ENCODE data around the gene PMS2. TPM values are rescaled to one million over a fixed set of nuclear protein-coding genes. Genes with fewer than 3 reads are reported as not detected.

Gene PMS2
- total RNA-seq, 3 donors from 2014 or later (not counting 1 experiment from before 2014, with no cell fraction given) = 13.2 to 17.3 (median 15.6) TPM

GRCh38 chr7:6016653-6016966 lies 7.8 kb upstream of the PMS2 start:
- no peaks in the 10 kb centered on the region for H3K4me1 Mint-ChIP-seq
- Histone ChIP-seq H3K27ac (ENCODE audit: low read length) (no peak overlapping the region), H3K4me1 (ENCODE audit: control insufficient read depth, insufficient read depth, low read length) (no peaks in the 10 kb centered on the region), H3K36me3 (ENCODE audit: control insufficient read depth, insufficient read depth, low read length) (peaks cover 39% of the 10 kb centered on the region), H3K27me3 (ENCODE audit: control insufficient read depth, insufficient read depth, low read length) (no peaks in the 10 kb centered on the region), H3K9me3 (ENCODE audit: control insufficient read depth, insufficient read depth, low read length) (no peaks in the 10 kb centered on the region), H3K4me3 (ENCODE audit: low read length) (no peak overlapping the region)
- no peak overlapping the region for H3K4me3 Mint-ChIP-seq
- ATAC-seq = no peak
- no peaks in the 10 kb centered on the region for H3K36me3 Mint-ChIP-seq
- H3K27ac Mint-ChIP-seq = no peak overlapping the region
- 96% methylated on average over 8 of the region's 8 CpGs for WGBS (ENCODE audit: insufficient coverage)
- no peaks in the 10 kb centered on the region for H3K9me3 Mint-ChIP-seq
- intact Hi-C loops (cut with micrococcal nuclease) = no loop called here
- no peak for DNase-seq
- H3K27me3 Mint-ChIP-seq (ENCODE audit: low read depth in 2 of 2) = no peaks in the 10 kb centered on the region
- TF ChIP-seq CTCF (IDR thresholded peaks at IDR 0.05) = no peak

- Histone ChIP-seq H3K27ac (ENCODE audit: low read length) (no peak overlapping the region), H3K27me3 (ENCODE audit: control insufficient read depth, insufficient read depth, low read length) (no peaks in the 10 kb centered on the region), H3K4me1 (ENCODE audit: control insufficient read depth, insufficient read depth, low read length) (no peaks in the 10 kb centered on the region), H3K4me3 (ENCODE audit: low read length) (no peak overlapping the region), H3K36me3 (ENCODE audit: control insufficient read depth, insufficient read depth, low read length) (peaks cover 37% of the 10 kb centered on the region), H3K9me3 (ENCODE audit: control insufficient read depth, insufficient read depth, low read length) (no peaks in the 10 kb centered on the region)
- intact Hi-C loops (cut with micrococcal nuclease) = no loop called here
- H3K36me3 Mint-ChIP-seq = no peaks in the 10 kb centered on the region
- H3K27me3 Mint-ChIP-seq (ENCODE audit: low read depth in 2 of 2) = no peaks in the 10 kb centered on the region
- H3K4me1 Mint-ChIP-seq = no peaks in the 10 kb centered on the region
- H3K27ac Mint-ChIP-seq = no peak overlapping the region
- H3K9me3 Mint-ChIP-seq = no peaks in the 10 kb centered on the region
- DNase-seq = no peak
- no peak overlapping the region for H3K4me3 Mint-ChIP-seq
- WGBS (ENCODE audit: insufficient coverage) = 88% methylated on average over 8 of the region's 8 CpGs
- no peak for TF ChIP-seq CTCF (IDR thresholded peaks at IDR 0.05)
- no peak for ATAC-seq
Measured at GRCh38 chr7:6015917-6016652, 7.2 kb upstream of the PMS2 start.

GRCh38 chr7:6012355-6013104 lies 3.7 kb upstream of the PMS2 start:
- Histone ChIP-seq H3K27me3 (ENCODE audit: control insufficient read depth, insufficient read depth, low read length) (no peaks in the 10 kb centered on the region), H3K9me3 (ENCODE audit: control insufficient read depth, insufficient read depth, low read length) (no peaks in the 10 kb centered on the region), H3K4me1 (ENCODE audit: control insufficient read depth, insufficient read depth, low read length) (peaks cover 14% of the 10 kb centered on the region), H3K36me3 (ENCODE audit: control insufficient read depth, insufficient read depth, low read length) (peaks cover 20% of the 10 kb centered on the region), H3K27ac (ENCODE audit: low read length) (no peak overlapping the region), H3K4me3 (ENCODE audit: low read length) (no peak overlapping the region)
- H3K27ac Mint-ChIP-seq = no peak overlapping the region
- 86% methylated on average over 14 of the region's 14 CpGs for WGBS (ENCODE audit: insufficient coverage)
- no peaks in the 10 kb centered on the region for H3K36me3 Mint-ChIP-seq
- ATAC-seq = no peak
- H3K27me3 Mint-ChIP-seq (ENCODE audit: low read depth in 2 of 2) = no peaks in the 10 kb centered on the region
- DNase-seq = no peak
- H3K4me3 Mint-ChIP-seq = no peak overlapping the region
- no peak for TF ChIP-seq CTCF (IDR thresholded peaks at IDR 0.05)
- peaks cover 7 to 11% of the 10 kb centered on the region in 2 donors for H3K4me1 Mint-ChIP-seq
- no peaks in the 10 kb centered on the region for H3K9me3 Mint-ChIP-seq
- intact Hi-C loops (cut with micrococcal nuclease) = no loop called here

All from natural killer cell (primary cell).